ENCODE measurements around the gene ZMYND8.

Gene ZMYND8

GRCh38 chr20:47357296-47358038 lies 968 bp upstream of the ZMYND8 start (continued):
- peak; percentile 11; the same call in 1 of the 2 replicates for TF ChIP-seq ZSCAN18 (tag by site-specific recombination; IDR thresholded peaks at IDR 0.05)
- no peak for TF ChIP-seq ZNF423 (tag by site-specific recombination; IDR thresholded peaks at IDR 0.05)
- TF ChIP-seq ZNF514 (tag by site-specific recombination; IDR thresholded peaks at IDR 0.05): no peak
- TF ChIP-seq, protein P1, sequence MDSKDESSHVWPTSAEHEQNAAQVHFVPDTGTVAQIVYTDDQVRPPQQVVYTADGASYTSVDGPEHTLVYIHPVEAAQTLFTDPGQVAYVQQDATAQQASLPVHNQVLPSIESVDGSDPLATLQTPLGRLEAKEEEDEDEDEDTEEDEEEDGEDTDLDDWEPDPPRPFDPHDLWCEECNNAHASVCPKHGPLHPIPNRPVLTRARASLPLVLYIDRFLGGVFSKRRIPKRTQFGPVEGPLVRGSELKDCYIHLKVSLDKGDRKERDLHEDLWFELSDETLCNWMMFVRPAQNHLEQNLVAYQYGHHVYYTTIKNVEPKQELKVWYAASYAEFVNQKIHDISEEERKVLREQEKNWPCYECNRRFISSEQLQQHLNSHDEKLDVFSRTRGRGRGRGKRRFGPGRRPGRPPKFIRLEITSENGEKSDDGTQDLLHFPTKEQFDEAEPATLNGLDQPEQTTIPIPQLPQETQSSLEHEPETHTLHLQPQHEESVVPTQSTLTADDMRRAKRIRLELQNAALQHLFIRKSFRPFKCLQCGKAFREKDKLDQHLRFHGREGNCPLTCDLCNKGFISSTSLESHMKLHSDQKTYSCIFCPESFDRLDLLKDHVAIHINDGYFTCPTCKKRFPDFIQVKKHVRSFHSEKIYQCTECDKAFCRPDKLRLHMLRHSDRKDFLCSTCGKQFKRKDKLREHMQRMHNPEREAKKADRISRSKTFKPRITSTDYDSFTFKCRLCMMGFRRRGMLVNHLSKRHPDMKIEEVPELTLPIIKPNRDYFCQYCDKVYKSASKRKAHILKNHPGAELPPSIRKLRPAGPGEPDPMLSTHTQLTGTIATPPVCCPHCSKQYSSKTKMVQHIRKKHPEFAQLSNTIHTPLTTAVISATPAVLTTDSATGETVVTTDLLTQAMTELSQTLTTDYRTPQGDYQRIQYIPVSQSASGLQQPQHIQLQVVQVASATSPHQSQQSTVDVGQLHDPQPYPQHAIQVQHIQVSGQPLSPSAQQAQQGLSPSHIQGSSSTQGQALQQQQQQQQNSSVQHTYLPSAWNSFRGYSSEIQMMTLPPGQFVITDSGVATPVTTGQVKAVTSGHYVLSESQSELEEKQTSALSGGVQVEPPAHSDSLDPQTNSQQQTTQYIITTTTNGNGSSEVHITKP (tag by site-specific recombination; IDR thresholded peaks at IDR 0.05): peak; percentile 87
- TF ChIP-seq, protein P2, sequence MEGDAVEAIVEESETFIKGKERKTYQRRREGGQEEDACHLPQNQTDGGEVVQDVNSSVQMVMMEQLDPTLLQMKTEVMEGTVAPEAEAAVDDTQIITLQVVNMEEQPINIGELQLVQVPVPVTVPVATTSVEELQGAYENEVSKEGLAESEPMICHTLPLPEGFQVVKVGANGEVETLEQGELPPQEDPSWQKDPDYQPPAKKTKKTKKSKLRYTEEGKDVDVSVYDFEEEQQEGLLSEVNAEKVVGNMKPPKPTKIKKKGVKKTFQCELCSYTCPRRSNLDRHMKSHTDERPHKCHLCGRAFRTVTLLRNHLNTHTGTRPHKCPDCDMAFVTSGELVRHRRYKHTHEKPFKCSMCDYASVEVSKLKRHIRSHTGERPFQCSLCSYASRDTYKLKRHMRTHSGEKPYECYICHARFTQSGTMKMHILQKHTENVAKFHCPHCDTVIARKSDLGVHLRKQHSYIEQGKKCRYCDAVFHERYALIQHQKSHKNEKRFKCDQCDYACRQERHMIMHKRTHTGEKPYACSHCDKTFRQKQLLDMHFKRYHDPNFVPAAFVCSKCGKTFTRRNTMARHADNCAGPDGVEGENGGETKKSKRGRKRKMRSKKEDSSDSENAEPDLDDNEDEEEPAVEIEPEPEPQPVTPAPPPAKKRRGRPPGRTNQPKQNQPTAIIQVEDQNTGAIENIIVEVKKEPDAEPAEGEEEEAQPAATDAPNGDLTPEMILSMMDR (tag by site-specific recombination; IDR thresholded peaks at IDR 0.05): 0 out of 2 replicates have a peak, but pooled peaks have one; percentile 32
- peak; percentile 76 for TF ChIP-seq KLF16 (tag by site-specific recombination; IDR thresholded peaks at IDR 0.05)
- TF ChIP-seq ZBTB44 (tag by site-specific recombination; IDR thresholded peaks at IDR 0.05): peak; percentile 89
- TF ChIP-seq ZBTB48 (tag by site-specific recombination; IDR thresholded peaks at IDR 0.05): peak; percentile 26; the same call in 1 of the 2 replicates
- TF ChIP-seq ZNF626 (tag by site-specific recombination; IDR thresholded peaks at IDR 0.05): no peak
- peak; percentile 46; the same call in 1 of the 2 replicates for TF ChIP-seq KLF10 (tag by site-specific recombination; IDR thresholded peaks at IDR 0.05)
- peak; percentile 74 for TF ChIP-seq ZBTB11 (tag by site-specific recombination; conservative IDR thresholded peaks at IDR 0.05; ENCODE audit: low read depth)
- peak; percentile 82 for TF ChIP-seq GLIS2 (tag by site-specific recombination; IDR thresholded peaks at IDR 0.05)
- TF ChIP-seq, protein P3, sequence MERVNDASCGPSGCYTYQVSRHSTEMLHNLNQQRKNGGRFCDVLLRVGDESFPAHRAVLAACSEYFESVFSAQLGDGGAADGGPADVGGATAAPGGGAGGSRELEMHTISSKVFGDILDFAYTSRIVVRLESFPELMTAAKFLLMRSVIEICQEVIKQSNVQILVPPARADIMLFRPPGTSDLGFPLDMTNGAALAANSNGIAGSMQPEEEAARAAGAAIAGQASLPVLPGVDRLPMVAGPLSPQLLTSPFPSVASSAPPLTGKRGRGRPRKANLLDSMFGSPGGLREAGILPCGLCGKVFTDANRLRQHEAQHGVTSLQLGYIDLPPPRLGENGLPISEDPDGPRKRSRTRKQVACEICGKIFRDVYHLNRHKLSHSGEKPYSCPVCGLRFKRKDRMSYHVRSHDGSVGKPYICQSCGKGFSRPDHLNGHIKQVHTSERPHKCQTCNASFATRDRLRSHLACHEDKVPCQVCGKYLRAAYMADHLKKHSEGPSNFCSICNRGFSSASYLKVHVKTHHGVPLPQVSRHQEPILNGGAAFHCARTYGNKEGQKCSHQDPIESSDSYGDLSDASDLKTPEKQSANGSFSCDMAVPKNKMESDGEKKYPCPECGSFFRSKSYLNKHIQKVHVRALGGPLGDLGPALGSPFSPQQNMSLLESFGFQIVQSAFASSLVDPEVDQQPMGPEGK (tag by site-specific recombination; IDR thresholded peaks at IDR 0.05): peak; percentile 42; the same call in 1 of the 2 replicates
- TF ChIP-seq, protein P4, sequence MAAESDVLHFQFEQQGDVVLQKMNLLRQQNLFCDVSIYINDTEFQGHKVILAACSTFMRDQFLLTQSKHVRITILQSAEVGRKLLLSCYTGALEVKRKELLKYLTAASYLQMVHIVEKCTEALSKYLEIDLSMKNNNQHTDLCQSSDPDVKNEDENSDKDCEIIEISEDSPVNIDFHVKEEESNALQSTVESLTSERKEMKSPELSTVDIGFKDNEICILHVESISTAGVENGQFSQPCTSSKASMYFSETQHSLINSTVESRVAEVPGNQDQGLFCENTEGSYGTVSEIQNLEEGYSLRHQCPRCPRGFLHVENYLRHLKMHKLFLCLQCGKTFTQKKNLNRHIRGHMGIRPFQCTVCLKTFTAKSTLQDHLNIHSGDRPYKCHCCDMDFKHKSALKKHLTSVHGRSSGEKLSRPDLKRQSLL (tag by site-specific recombination; IDR thresholded peaks at IDR 0.05): 0 out of 2 replicates have a peak, but pooled peaks have one; percentile 10
- no peak for TF ChIP-seq ZNF202 (tag by site-specific recombination; IDR thresholded peaks at IDR 0.05; ENCODE audit: borderline replicate concordance)
- peak; percentile 69; the same call in 1 of the 2 replicates for TF ChIP-seq ZNF692 (tag by site-specific recombination; IDR thresholded peaks at IDR 0.05)
- TF ChIP-seq ZNF366 (tag by site-specific recombination; conservative IDR thresholded peaks at IDR 0.05): peak; percentile 60
- TF ChIP-seq ZNF155 (tag by site-specific recombination; IDR thresholded peaks at IDR 0.05): no peak
- peak; percentile 76 for TF ChIP-seq ZNF596 (tag by site-specific recombination; IDR thresholded peaks at IDR 0.05)
- peak; percentile 78 for TF ChIP-seq ZBTB20 (tag by site-specific recombination; IDR thresholded peaks at IDR 0.05)
- TF ChIP-seq IKZF3 (tag by site-specific recombination; IDR thresholded peaks at IDR 0.05): peak; percentile 83; the same call in 1 of the 2 replicates

Data from HEK293 (cell line).